Tongue (tissue), 3 donors: ENCODE data around the gene EDA. TPM values are rescaled to one million over a fixed set of nuclear protein-coding genes. Genes with fewer than 3 reads are reported as not detected.

ENCODE experiments used
- DNase-seq: peaks from one replicate; pipeline ENCODE4 v3.0.0-alpha.2; 2015
- small RNA-seq: library from RNA; depleted of rRNA; stranded (forward); fragments of <200 nt; gene quantifications from one replicate; pipeline ENCODE3, GENCODE V24; 2014; ENCODE audit warnings: low replicate concordance
- total RNA-seq: library from RNA; depleted of rRNA; stranded (reverse); fragments of >200 nt; gene quantifications from one replicate; pipeline ENCODE4 v1.2.3, GENCODE V29; 2014

Gene EDA
- total RNA-seq, 1 donor from 2014 or later: 21.2 TPM

DNA sequence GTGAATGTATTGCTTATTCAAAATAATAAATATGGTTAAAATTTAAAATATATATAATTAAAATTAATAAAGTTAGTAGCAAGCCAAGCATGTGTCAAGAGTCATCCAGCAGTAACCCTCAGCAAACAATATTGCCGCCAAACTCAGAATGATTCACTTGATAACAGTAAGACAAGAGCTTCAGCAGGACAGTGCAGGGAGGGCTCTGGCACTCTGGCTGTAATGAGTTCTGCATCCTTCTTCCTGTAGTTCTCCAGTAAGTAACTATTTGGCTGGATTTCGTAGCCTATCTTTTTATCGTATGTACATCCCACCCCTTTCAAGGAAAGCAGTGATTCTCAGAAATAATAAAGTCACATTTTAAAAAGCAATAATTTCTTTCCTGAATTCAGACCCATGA, 464.0 kb downstream of the EDA start:
- DNase-seq: no peak

DNA sequence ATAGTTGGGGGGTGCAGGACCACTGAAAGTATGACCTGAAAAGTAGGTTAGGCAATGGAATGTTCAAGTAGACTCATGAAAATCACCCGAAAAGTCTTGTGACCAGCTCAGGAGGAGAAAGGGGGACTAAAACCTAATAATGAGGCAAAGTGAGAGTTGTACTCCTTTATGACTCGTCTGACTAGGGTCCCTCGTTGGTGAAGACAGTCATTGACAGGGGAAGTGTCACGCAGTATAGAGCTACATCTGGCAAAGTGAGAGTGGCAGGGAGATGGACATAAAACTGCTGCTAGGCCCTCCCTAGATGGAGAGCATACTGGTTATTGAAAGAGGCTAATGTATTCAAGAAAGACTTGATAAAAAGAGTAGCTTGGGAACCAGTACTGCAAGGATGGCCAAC, 466.8 kb downstream of the EDA start:
- no peak for DNase-seq

DNA sequence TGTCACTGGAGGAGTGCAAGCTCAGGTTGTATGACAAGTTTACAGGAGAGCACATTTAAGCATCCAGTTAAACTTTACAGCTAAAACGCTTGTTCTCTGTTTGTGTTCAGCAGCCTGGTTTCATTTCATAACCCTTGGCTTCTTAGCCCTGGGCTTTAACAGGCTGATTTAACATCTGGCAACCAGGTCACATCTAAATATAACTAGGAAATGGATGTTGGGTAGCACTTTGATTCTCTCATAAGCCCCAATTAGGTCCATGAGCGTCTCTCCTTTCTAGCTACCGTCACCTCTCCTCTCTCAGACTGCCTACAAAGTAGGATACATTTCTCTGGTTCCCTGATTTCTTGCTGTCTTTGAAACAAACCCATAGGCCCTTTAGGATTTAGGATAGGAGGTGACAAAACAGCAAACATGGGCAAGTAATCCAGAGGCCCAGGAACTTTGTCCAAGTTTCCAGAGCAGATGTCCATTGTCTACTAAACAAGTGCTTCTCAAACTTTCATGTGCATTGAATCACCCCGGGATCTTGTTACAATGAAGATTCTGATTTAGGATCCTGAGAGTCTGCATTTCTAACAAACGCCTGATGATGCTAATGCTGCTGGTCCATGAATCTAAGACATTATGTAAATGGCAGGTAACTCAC, 468.8 kb downstream of the EDA start:
- peak; percentile 7 for DNase-seq

DNA sequence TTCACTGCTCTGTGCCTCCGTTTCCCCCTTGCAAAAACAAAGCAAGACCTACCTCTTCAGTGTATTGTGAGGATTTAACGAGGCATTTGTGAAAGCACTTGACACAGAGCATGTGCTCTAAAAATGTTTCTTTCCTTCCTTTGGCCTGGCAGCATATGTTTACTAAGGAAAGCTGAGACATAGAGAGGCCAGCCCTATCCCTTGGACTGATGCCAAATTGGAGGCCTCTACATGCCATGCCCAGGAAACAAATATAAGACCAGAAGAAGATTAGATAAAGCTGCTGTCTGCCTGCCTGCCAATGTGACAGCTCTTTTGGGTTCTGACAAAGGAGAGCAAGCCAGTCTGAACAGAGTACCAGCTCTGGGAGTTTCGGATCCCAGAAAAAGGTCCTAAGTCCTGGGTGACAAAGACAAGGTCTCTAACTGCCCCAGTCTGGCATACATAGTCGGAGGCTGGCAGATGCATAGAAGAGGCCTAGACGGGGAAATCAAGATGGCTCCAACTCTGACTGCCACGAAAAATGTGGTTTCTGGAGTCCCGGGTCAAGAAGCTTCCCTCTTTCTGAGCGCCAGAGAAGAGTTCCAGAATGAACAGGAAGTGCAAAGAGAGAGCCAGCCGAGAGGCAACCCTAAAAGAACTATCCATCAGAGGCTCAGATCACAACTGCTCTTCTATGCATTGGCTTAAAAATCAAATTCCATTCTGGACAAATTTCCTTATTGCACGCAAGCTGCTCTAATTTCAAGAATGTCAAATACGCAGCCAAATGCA, 472.1 kb downstream of the EDA start:
- peak; percentile 72 for DNase-seq

DNA sequence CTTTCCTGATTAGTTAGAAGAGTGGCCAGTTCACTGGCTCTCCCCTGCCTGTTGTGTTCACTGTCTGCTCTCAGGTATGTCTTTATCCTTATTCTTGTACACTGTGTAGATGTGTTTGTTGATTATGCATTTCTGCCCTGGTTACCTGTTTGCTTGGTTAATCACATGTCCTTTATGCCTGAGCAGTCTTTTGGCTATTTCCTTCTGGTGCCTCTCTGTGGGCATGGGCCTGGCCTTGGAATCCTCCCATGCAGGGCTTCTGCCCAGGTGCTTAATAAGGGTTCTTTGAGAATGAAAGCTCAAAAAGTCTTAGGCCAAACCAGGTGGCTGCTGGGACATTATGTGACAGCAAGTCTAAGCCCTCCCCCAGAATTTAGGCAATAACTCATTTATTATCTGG, 472.8 kb downstream of the EDA start:
- no peak for DNase-seq

Small RNA genes lying within 50 kb of the gene (small RNA-seq; reads per million reads assigned to genes)
- gene MIR676: 3.5 reads per million, percentile 91 among the genes with 10 or more reads in this experiment
- gene RF00012: not detected

Other genes starting within 250 kb of the EDA start
- gene NALF2, start 111.8 kb upstream of the EDA start, total RNA-seq: 0.10 TPM